Ovary (tissue), 9 donors: ENCODE results near the gene GPRASP3. TPM values are rescaled to one million over a fixed set of nuclear protein-coding genes. Genes with fewer than 3 reads are reported as not detected.

Experiments
- DNase-seq, 5 donors: peaks; one replicate each; pipeline ENCODE4 v3.0.0-alpha.2; 2019 to 2020
- H3K27ac ChIP-seq, 2 donors: fragments of 200-600 bp; one replicate each; pipeline versions ENCODE4 v1.5.1 to v1.8.0; 2019 to 2022
- H3K27me3 ChIP-seq: fragments of 200-600 bp; one replicate; pipeline ENCODE4 v1.8.0; 2022
- H3K36me3 ChIP-seq: fragments of 200-600 bp; sonication (generic); one replicate; pipeline ENCODE4 v1.5.1; 2019
- H3K4me1 ChIP-seq: one replicate; pipeline ENCODE4 v1.8.1; 2013; ENCODE audit warnings: mild to moderate bottlenecking, moderate library complexity; ENCODE audit not compliant: insufficient read depth
- H3K4me3 ChIP-seq: fragments of 200-600 bp; sonication (generic); one replicate; pipeline ENCODE4 v1.5.1; 2017
- H3K9me3 ChIP-seq, 2 donors: fragments of 200-600 bp in 1 of 2; sonication (generic) in 1 of 2; one replicate each; pipeline versions ENCODE4 v1.5.1 to v1.8.1; 2013 to 2019; ENCODE audit warnings: mild to moderate bottlenecking in 1 of 2, moderate library complexity in 1 of 2
- EP300 ChIP-seq: sonication (generic); formaldehyde crosslinking; IDR thresholded peaks from one replicate; pipeline ENCODE4 v1.6.1; 2017; ENCODE audit warnings: antibody characterized with exemption
- POLR2A ChIP-seq: fragments of 450-650 bp; IDR thresholded peaks from one replicate; pipeline ENCODE4 v1.6.1; 2017; ENCODE audit warnings: antibody characterized with exemption, mild to moderate bottlenecking, moderate library complexity
- WGBS, 3 donors: extraction: QIAGEN DNeasy Blood & Tissue Kit in 1 of 3; methylation state at CpG; one replicate each; pipeline versions ENCODE4 v1.1.5 to v1.1.7; 2013 to 2017; 5-methylcytosine and 5-hydroxymethylcytosine counted together
- intact Hi-C, 4 donors: fragments of 100-400 bp; cut with DNase I; formaldehyde crosslinking; loops; one replicate each; pipeline versions ENCODE4 v1.11.0 to v1.15.1; 2022 to 2023
- polyA plus RNA-seq, 2 donors: library from polyadenylated mRNA; stranded (reverse); fragments of 200-250 nt in 1 of 2; fragments of 350-450 nt in 1 of 2; fragmentation: Illumina TruSeq in 1 of 2; extraction: RNeasy Lipid Tissue Mini Kit (QIAGEN cat#74804) in 1 of 2; gene quantifications; one replicate each; pipeline ENCODE4 v1.2.3, GENCODE V29; 2013 to 2014
- total RNA-seq, 7 donors: library from RNA; depleted of rRNA in 2 of 7; stranded (reverse); fragments of >200 nt in 2 of 7; fragmentation: NEBNext Ultra II Directional in 3 of 7; extraction: Animal tissue kit (Norgen Biotek cat#: 25700) in 3 of 7; gene quantifications; one replicate each; pipeline versions ENCODE4 v1.1.0 to v1.2.4, GENCODE V29; 2016 to 2023
- TF ChIP-seq, protein P1 (sequence below), 3 donors: fragments of 450-650 bp in 2 of 3; fragments of 200-600 bp in 1 of 3; IDR thresholded peaks; one replicate each; pipeline versions ENCODE4 v1.5.1 to v1.8.0; 2016 to 2022; ENCODE audit warnings: antibody characterized with exemption in 3 of 3, mild to moderate bottlenecking in 1 of 3
- donor health status: DM: no; HTN: no; CAD: no; lungs with moderate emphysema.
- donor health status: DM: no; HTN: no; CAD: no.
- donor health status: Bipolar disorder and iron deficiency.
- donor health status: DM: yes; HTN: yes; CAD: no.
- donor health status: DM: no; HTN: no; CAD: no.
- donor health status: DM: yes; HTN: yes; CAD: no.

The GPRASP3 gene
- total and polyA plus RNA-seq, 9 donors: 3.2 to 15.4 (median 8.8) TPM

DNA sequence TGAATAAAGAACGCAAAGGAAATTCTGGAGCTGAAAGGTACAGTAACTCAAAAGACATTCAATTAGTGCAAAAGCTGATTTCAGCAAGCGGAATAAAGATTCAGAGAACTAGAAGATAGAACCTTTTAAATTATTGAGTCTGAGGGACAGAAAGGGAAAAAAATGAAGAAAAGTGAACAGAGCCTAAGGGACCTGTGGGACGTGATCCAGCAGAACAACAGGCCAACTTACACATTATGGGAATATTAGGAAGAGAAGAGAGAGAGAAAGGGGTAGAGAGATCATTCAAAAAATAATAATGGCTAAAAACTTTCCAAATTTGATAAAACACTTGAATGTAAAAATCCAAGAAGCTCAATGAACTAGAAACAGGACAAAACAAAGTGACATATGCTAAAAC lies 25.8 kb upstream of the GPRASP3 start:
- Histone ChIP-seq H3K4me1 (no peaks in the 10 kb centered on the region), H3K36me3 (no peaks in the 10 kb centered on the region), H3K27me3 (no peaks in the 10 kb centered on the region), H3K27ac (no peak overlapping the region), H3K9me3 (no peaks in the 10 kb centered on the region), H3K4me3 (no peak overlapping the region)
- TF ChIP-seq EP300 (no peak), POLR2A (no peak)
- TF ChIP-seq, protein P1, sequence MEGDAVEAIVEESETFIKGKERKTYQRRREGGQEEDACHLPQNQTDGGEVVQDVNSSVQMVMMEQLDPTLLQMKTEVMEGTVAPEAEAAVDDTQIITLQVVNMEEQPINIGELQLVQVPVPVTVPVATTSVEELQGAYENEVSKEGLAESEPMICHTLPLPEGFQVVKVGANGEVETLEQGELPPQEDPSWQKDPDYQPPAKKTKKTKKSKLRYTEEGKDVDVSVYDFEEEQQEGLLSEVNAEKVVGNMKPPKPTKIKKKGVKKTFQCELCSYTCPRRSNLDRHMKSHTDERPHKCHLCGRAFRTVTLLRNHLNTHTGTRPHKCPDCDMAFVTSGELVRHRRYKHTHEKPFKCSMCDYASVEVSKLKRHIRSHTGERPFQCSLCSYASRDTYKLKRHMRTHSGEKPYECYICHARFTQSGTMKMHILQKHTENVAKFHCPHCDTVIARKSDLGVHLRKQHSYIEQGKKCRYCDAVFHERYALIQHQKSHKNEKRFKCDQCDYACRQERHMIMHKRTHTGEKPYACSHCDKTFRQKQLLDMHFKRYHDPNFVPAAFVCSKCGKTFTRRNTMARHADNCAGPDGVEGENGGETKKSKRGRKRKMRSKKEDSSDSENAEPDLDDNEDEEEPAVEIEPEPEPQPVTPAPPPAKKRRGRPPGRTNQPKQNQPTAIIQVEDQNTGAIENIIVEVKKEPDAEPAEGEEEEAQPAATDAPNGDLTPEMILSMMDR (IDR thresholded peaks at IDR 0.05): no peak
- 78 to 87% (median 80%) methylated on average over 3 of the region's 3 CpGs for WGBS, 3 donors
- no peak for DNase-seq
- intact Hi-C loops: no loop called here

DNA sequence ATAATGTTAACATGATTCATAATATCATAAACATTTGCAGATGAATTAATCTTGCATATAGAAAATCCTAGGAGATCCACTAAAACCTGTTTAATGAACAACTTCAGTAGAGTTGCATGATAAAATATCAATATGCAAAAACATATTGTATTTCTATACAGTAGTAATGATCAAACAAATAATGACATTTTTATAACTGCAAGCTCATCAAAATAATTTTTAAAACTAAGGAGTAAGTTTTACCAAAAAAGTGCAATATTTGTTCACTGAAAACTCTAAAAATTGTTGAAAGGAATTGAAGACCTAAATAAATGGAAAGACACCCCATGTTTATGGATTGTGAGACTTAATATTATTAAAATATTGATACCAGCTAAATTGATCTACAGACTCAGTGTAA lies 24.2 kb upstream of the GPRASP3 start:
- Histone ChIP-seq H3K36me3 (no peaks in the 10 kb centered on the region), H3K4me1 (no peaks in the 10 kb centered on the region), H3K27ac (no peak overlapping the region), H3K27me3 (no peaks in the 10 kb centered on the region), H3K9me3 (no peaks in the 10 kb centered on the region), H3K4me3 (no peak overlapping the region)
- DNase-seq: no peak
- TF ChIP-seq, protein P1 (IDR thresholded peaks at IDR 0.05): no peak
- no peak for TF ChIP-seq EP300
- TF ChIP-seq POLR2A: no peak
- intact Hi-C loops: no loop called here

DNA sequence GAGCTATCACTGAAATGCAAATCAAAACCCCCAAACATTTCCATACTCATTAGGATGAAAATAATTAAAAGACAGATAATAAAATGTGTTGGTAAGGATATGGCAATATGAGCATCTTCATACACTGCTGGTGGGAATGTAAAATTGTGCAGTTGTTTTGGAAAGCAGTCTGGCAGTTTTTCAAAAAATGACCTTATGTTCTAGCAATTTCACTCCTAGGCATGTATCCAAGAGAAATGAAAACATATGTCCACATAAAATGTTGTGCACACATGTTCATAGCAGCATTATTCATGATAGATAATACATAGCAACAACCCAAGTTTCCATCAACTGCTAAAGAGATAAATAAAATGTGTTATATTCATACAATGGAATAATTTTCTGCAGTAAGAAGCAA lies 23.0 kb upstream of the GPRASP3 start:
- DNase-seq: no peak
- H3K36me3 ChIP-seq: no peaks in the 10 kb centered on the region
- intact Hi-C loops: no loop called here
- no peak overlapping the region for H3K27ac ChIP-seq
- no peaks in the 10 kb centered on the region for H3K27me3 ChIP-seq
- H3K4me1 ChIP-seq: no peaks in the 10 kb centered on the region
- TF ChIP-seq, protein P1 (IDR thresholded peaks at IDR 0.05): no peak
- no peak for TF ChIP-seq EP300
- TF ChIP-seq POLR2A: no peak
- H3K4me3 ChIP-seq: no peak overlapping the region
- H3K9me3 ChIP-seq: no peaks in the 10 kb centered on the region

DNA sequence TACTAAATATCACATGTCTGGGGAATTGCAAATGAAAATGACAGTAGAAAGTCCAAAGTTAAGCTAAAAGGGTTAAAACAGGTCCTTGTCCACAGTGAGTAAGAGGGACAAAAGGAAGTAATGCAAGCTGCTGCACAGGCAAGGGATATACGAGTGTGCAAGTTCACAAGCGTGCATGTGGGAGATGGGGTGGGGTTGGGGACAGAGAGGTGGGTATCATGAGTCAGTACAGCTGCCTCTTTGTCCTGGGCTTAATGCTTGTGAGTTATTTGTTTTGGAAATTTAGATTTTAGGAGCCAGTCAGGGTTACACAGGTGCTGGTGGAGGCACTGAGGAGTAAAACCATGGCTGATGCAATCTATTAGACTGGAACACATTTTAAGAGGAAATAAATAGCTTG lies 11.6 kb upstream of the GPRASP3 start:
- WGBS, 3 donors: 51 to 66% (median 55%) methylated on average over 2 of the region's 2 CpGs
- intact Hi-C loops: no loop called here
- Histone ChIP-seq H3K4me3 (no peak overlapping the region), H3K36me3 (no peaks in the 10 kb centered on the region), H3K27me3 (no peaks in the 10 kb centered on the region), H3K9me3 (no peaks in the 10 kb centered on the region), H3K4me1 (peaks cover 1% of the 10 kb centered on the region), H3K27ac (no peak overlapping the region)
- no peak for TF ChIP-seq POLR2A
- no peak for DNase-seq

DNA sequence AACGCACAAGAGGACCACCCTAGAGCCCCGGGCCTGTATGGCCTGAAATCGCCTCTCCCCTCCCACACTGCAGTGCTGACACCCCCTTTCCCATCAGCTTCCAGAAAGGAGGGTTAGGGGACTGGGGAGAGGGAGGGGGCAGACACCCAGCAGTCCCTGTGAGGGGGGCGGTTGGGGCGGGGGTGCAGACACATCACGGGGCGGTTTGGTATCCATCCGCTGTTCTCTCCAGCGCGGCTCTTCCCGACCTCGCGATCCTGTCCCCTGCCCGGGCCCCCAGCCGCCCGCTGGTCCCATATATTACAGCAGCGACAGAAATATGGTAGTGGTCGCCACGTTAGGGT lies 8.7 kb upstream of the GPRASP3 start:
- H3K9me3 ChIP-seq: no peaks in the 10 kb centered on the region
- no peaks in the 10 kb centered on the region for H3K27me3 ChIP-seq
- intact Hi-C loops: loop anchor here in 1 of 4 donors (5.0 kb wide), 1 partner anchor 60 kb away; the partner anchor contains the start of gene GPRASP1
- H3K27ac ChIP-seq: peak overlapping the region; percentile 93 to 96
- H3K4me1 ChIP-seq: peaks cover 2% of the 10 kb centered on the region
- WGBS, 3 donors: 22 to 35% (median 25%) methylated on average over 14 to 19 of the region's 19 CpGs
- peak overlapping the region; percentile 85 for H3K4me3 ChIP-seq
- DNase-seq: peak in 3 of 5 donors; percentile 22 to 53 (median 34)
- no peak for TF ChIP-seq EP300
- TF ChIP-seq, protein P1 (IDR thresholded peaks at IDR 0.05): no peak
- H3K36me3 ChIP-seq: no peaks in the 10 kb centered on the region
